Bronchial epithelial cell (primary cell): ENCODE data around the gene ZFX. TPM values are rescaled to one million over a fixed set of nuclear protein-coding genes. Genes with fewer than 3 reads are reported as not detected.

Source experiments
- DNase-seq: peaks from one replicate; pipeline ENCODE4 v3.0.0-alpha.2; 2010; ENCODE audit warnings: low read depth
- FAIRE-seq: peaks from 2 replicates; lab custom pipeline; 2011; peaks lifted over from hg19 to GRCh38; lab: Jason Lieb, UNC
- H3K27me3 ChIP-seq: 2 replicates; pipeline ENCODE4 v1.5.1; 2011; ENCODE audit warnings: low read length; ENCODE audit not compliant: control insufficient read depth, insufficient read depth
- H3K36me3 ChIP-seq: 2 replicates; pipeline ENCODE4 v1.5.1; 2011; ENCODE audit warnings: low read length; ENCODE audit not compliant: control insufficient read depth, insufficient read depth
- H3K4me3 ChIP-seq: 2 replicates; pipeline ENCODE4 v1.5.1; 2011; ENCODE audit warnings: mild to moderate bottlenecking, low read depth, low read length, control low read depth
- CTCF ChIP-seq: IDR thresholded peaks from 2 replicates; pipeline ENCODE4 v1.5.1; 2011; ENCODE audit warnings: mild to moderate bottlenecking, moderate library complexity, low read length, control low read depth, inconsistent platforms; ENCODE audit not compliant: insufficient read depth, severe bottlenecking
- total RNA-seq: library from RNA; depleted of rRNA; stranded (reverse); fragments of >200 nt; gene quantifications from 2 replicates; pipeline ENCODE4 v1.2.1, GENCODE V29; 2014

Gene ZFX
- total RNA-seq, 1 donor from 2014 or later = 30.8 TPM

DNA sequence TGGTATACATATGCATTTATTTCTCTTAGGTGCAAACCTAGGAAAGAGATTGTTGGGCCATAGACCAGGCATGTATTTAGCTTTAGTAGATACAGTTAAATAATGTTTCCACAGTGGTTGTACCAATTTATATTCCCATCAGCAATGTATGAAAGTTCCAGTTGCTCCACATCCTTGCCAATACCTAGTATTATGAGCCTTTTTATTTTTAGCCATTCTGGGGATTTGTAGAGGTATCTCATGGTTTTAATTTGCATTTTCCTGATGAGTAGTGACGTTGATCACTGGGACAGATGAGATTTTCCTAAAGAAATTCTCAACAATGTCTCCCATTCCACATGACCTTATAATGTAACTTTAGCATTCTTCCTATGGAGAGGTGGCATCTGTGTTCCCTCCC lies 107.5 kb downstream of the ZFX start:
- no peak for FAIRE-seq
- Histone ChIP-seq H3K27me3 (no peaks in the 10 kb centered on the region), H3K4me3 (no peak overlapping the region), H3K36me3 (no peaks in the 10 kb centered on the region)
- TF ChIP-seq CTCF = no peak
- no peak for DNase-seq

- Histone ChIP-seq H3K27me3 (no peaks in the 10 kb centered on the region), H3K4me3 (no peak overlapping the region), H3K36me3 (no peaks in the 10 kb centered on the region)
- DNase-seq (peak; percentile 67), FAIRE-seq (no peak)
- TF ChIP-seq CTCF = peak; percentile 45
Observed at GRCh38 chrX:24259544-24260240, 110.2 kb downstream of the ZFX start.

DNA sequence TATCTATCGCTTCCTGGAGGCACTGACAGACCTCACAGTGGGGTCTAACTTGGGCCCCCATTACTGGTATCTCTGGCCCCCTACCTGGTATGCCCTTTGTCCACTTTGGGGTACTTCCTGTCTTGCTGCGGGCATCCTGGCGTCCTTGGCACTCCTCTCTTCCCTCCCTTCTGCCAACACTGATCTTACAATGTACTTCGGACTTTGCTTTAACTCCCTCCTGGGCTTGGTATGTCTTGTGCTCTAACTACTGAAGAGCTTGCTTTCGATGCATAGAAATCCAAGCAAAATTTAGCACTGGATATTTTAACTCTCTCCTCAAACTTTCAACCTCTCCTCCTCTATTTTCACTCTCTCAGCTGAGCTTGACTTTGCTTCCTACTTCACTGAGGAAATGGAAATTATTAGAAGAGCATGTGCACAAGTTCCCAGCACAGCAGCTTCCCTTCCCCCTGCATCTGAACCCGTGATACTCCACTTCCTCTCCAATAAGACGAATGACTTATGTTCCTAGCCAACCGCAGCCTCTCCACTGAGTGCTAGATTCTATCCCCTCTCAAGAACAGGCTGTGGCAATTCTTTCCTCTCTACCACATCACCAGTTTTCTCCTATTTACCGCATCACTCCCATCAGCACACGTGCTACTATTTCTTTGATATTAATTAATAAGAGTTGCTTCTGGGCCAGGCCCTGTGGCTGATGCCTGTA lies 111.5 kb downstream of the ZFX start:
- FAIRE-seq (no peak), DNase-seq (no peak)
- Histone ChIP-seq H3K27me3 (no peaks in the 10 kb centered on the region), H3K4me3 (no peak overlapping the region), H3K36me3 (no peaks in the 10 kb centered on the region)
- TF ChIP-seq CTCF = no peak

DNA sequence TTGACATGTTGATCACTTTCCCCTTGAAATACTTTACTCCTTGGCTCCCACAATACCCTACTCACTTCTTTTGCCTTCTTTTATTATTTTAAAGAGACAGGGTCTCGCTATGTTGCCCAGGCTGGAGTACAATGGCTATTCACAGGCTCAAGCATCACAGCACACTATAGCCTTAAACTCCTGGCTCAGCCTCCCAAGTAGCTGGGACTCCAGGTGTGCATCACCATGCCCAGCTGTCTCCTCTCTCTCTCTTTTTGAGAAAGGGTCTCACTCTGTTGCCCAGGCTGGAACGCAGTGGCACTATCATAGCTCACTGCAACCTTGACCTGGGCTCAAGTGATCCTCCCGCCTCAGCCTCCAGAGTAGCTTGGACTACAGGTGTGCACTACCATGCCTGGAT lies 112.8 kb downstream of the ZFX start:
- no peak for FAIRE-seq
- TF ChIP-seq CTCF = no peak
- H3K27me3 ChIP-seq = no peaks in the 10 kb centered on the region
- H3K4me3 ChIP-seq = no peak overlapping the region
- no peaks in the 10 kb centered on the region for H3K36me3 ChIP-seq
- DNase-seq = no peak

- no peak for TF ChIP-seq CTCF
- peak; percentile 56 for DNase-seq
- H3K27me3 ChIP-seq = no peaks in the 10 kb centered on the region
- no peak for FAIRE-seq
- H3K4me3 ChIP-seq = no peak overlapping the region
- H3K36me3 ChIP-seq = no peaks in the 10 kb centered on the region
Observed at GRCh38 chrX:24264383-24264782, 114.9 kb downstream of the ZFX start.

Other genes with a start within 250 kb of the ZFX start
- gene APOO, start 241.8 kb upstream of the ZFX start, total RNA-seq = 6.0 and 7.4 TPM in 2 replicates
- not detected in 2 replicates for gene CXorf58, start 241.7 kb upstream of the ZFX start, total RNA-seq
- 4.0 and 6.1 TPM in 2 replicates for gene KLHL15, start 122.5 kb upstream of the ZFX start, total RNA-seq
- 247 and 315 TPM in 2 replicates for gene EIF2S3, start 94.8 kb upstream of the ZFX start, total RNA-seq
- not detected in 2 replicates for gene SUPT20HL2, start 164.3 kb downstream of the ZFX start, total RNA-seq
- under 0.01 TPM in 1 of 2 replicates, not detected in the other for gene SUPT20HL1, start 210.9 kb downstream of the ZFX start, total RNA-seq